CD14-positive monocyte (primary cell): ENCODE data around the gene TNFRSF13B. TPM values are rescaled to one million over a fixed set of nuclear protein-coding genes. Genes with fewer than 3 reads are reported as not detected.
A peak's percentile ranks its signal among the peaks of the same experiment; 100 is the strongest.

Source experiments
- DNase-seq, 3 donors: peaks; one replicate each; pipeline ENCODE4 v3.0.0-alpha.2; 2011 to 2022
- H2AFZ ChIP-seq: 2 replicates; pipeline ENCODE4 v1.6.0; 2012; ENCODE audit warnings: mild to moderate bottlenecking, low read depth, low read length, inconsistent platforms; ENCODE audit not compliant: insufficient read depth, poor library complexity, severe bottlenecking
- H3K27ac ChIP-seq, 2 donors: 1 replicate in 1 of 2; 2 replicates in 1 of 2; pipeline ENCODE4 v1.5.1; 2012 to 2013; ENCODE audit warnings: low read length in 2 of 2, control low read depth in 1 of 2, inconsistent platforms in 1 of 2, low read depth in 1 of 2, mild to moderate bottlenecking in 1 of 2
- H3K27me3 ChIP-seq, 2 donors: one replicate each; pipeline versions ENCODE4 v1.6.0 to v1.6.1; 2011 to 2013; ENCODE audit warnings: low read length in 2 of 2; ENCODE audit not compliant: control insufficient read depth in 2 of 2, insufficient read depth in 2 of 2
- H3K36me3 ChIP-seq, 2 donors: replicated peaks in 1 of 2; 1 replicate in 1 of 2; 2 replicates in 1 of 2; pipeline versions ENCODE4 v1.5.1 to v1.6.1; 2012 to 2013; ENCODE audit warnings: low read length in 2 of 2, control low read depth in 1 of 2, inconsistent platforms in 1 of 2, mild to moderate bottlenecking in 1 of 2; ENCODE audit not compliant: insufficient read depth in 2 of 2, control insufficient read depth in 1 of 2
- H3K4me1 ChIP-seq, 2 donors: 1 replicate in 1 of 2; 2 replicates in 1 of 2; pipeline versions ENCODE4 v1.5.1 to v1.6.1; 2012 to 2013; ENCODE audit warnings: low read length in 2 of 2, control low read depth in 1 of 2, inconsistent platforms in 1 of 2, mild to moderate bottlenecking in 1 of 2, moderate library complexity in 1 of 2; ENCODE audit not compliant: insufficient read depth in 2 of 2, control insufficient read depth in 1 of 2
- H3K4me2 ChIP-seq: replicated peaks from 2 replicates; pipeline ENCODE3; 2012; ENCODE audit warnings: low read length, moderate library complexity, mild to moderate bottlenecking; ENCODE audit not compliant: poor library complexity, severe bottlenecking; ENCODE audit errors: extremely low read depth
- H3K4me3 ChIP-seq, 3 experiments: fragments of 200-600 bp in 1 of 3; sonication (generic) in 1 of 3; replicated peaks in 1 of 3; 1 replicate in 2 of 3; 2 replicates in 1 of 3; pipeline ENCODE4 v1.5.1; 2011 to 2013; ENCODE audit warnings: low read length in 3 of 3, mild to moderate bottlenecking in 3 of 3, control low read depth in 2 of 3, low read depth in 2 of 3, inconsistent platforms in 1 of 3, moderate library complexity in 1 of 3
- H3K79me2 ChIP-seq: 2 replicates; pipeline ENCODE4 v1.6.0; 2012; ENCODE audit warnings: mild to moderate bottlenecking, control low read depth, inconsistent platforms, low read length, moderate library complexity; ENCODE audit not compliant: insufficient read depth
- H3K9ac ChIP-seq: 2 replicates; pipeline ENCODE4 v1.6.0; 2017; ENCODE audit warnings: low read length, mild to moderate bottlenecking; ENCODE audit not compliant: insufficient read depth, poor library complexity, severe bottlenecking
- H3K9me3 ChIP-seq, 2 donors: replicated peaks in 1 of 2; 1 replicate in 1 of 2; 2 replicates in 1 of 2; pipeline versions ENCODE4 v1.5.1 to v1.6.1; 2012 to 2013; ENCODE audit warnings: low read length in 2 of 2, control low read depth in 1 of 2; ENCODE audit not compliant: control insufficient read depth in 1 of 2, insufficient read depth in 1 of 2
- H4K20me1 ChIP-seq: 2 replicates; pipeline ENCODE4 v1.6.0; 2012; ENCODE audit warnings: mild to moderate bottlenecking, low read length, control low read depth, moderate library complexity; ENCODE audit not compliant: insufficient read depth
- H3K27ac Mint-ChIP-seq, 7 donors: one replicate each; pipeline ENCODE4 v1.8.0; 2020; ENCODE audit warnings: mild to moderate bottlenecking in 7 of 7, mixed read lengths in 7 of 7, moderate library complexity in 6 of 7, inconsistent platforms in 2 of 7
- H3K27me3 Mint-ChIP-seq, 3 donors: one replicate each; pipeline ENCODE4 v1.8.0; 2021 to 2022; ENCODE audit warnings: low read depth in 3 of 3, mild to moderate bottlenecking in 3 of 3, mixed read lengths in 3 of 3, moderate library complexity in 3 of 3, inconsistent platforms in 1 of 3
- H3K36me3 Mint-ChIP-seq, 2 donors: one replicate each; pipeline ENCODE4 v1.8.0; 2020; ENCODE audit warnings: mixed read lengths in 2 of 2, inconsistent platforms in 1 of 2, mild to moderate bottlenecking in 1 of 2
- H3K4me1 Mint-ChIP-seq: one replicate; pipeline ENCODE4 v1.8.0; 2020; ENCODE audit warnings: mild to moderate bottlenecking, mixed read lengths
- H3K4me3 Mint-ChIP-seq, 2 donors: one replicate each; pipeline ENCODE4 v1.8.0; 2020; ENCODE audit warnings: mild to moderate bottlenecking in 2 of 2, mixed read lengths in 2 of 2, moderate library complexity in 1 of 2
- H3K9me3 Mint-ChIP-seq, 7 donors: one replicate each; pipeline ENCODE4 v1.8.0; 2020 to 2022; ENCODE audit warnings: mixed read lengths in 7 of 7, mild to moderate bottlenecking in 6 of 7, moderate library complexity in 6 of 7, inconsistent platforms in 2 of 7
- CTCF ChIP-seq: fragments of 200-600 bp; IDR thresholded peaks from one replicate; pipeline ENCODE4 v1.8.0; 2022; ENCODE audit warnings: antibody characterized with exemption, mild to moderate bottlenecking
- WGBS: methylation state at CpG from one replicate; pipeline ENCODE4 v1.1.5; 2013; ENCODE audit warnings: missing lambda C conversion rate; ENCODE audit not compliant: insufficient coverage; 5-methylcytosine and 5-hydroxymethylcytosine counted together
- intact Hi-C, 2 donors: fragments of 100-400 bp; cut with micrococcal nuclease; formaldehyde crosslinking; loops; one replicate each; pipeline versions ENCODE4 v1.15.0 to v1.15.1; 2023
- polyA plus RNA-seq, 3 donors: library from polyadenylated mRNA; depleted of rRNA in 1 of 3; unstranded in 2 of 3; stranded (reverse) in 1 of 3; fragments of 300-500 nt in 2 of 3; fragments of >200 nt in 1 of 3; fragmentation: Illumina TruSeq in 2 of 3; gene quantifications; 1 replicate in 2 of 3; 2 replicates in 1 of 3; pipeline ENCODE4 v1.2.3, GENCODE V29; 2012 to 2021

TNFRSF13B gene
- polyA plus RNA-seq, 3 donors, result 0.21 to 0.47 TPM; not detected in 1

DNA sequence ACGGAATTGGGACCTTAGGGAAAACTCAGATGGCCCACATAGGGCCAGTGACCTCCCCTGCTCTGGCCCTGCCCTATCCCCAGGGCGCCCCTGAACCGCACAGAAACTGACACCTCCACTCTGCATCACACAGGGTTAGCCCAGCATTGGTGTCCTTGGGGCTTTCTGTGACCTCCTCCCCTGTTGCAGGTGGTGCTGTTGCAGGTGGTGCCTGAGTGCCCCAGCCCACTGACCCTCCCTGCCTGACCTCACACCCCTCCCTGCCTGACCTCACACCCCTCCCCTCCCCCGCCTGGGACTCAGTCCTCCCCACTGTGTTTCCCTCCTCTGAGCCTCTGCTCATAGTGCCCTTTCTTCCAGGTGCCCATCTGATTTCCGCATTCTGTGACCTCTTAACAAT, 21.4 kb downstream of the TNFRSF13B start:
- H3K36me3 Mint-ChIP-seq, result no peaks in the 10 kb centered on the region
- H3K27ac ChIP-seq, result no peak overlapping the region
- no peak overlapping the region for H2AFZ ChIP-seq
- no peaks in the 10 kb centered on the region for H3K79me2 ChIP-seq
- no peaks in the 10 kb centered on the region for H3K36me3 ChIP-seq
- no peak for TF ChIP-seq CTCF
- no peaks in the 10 kb centered on the region for H3K4me1 ChIP-seq
- DNase-seq, result peak in 1 of 3 donors; percentile 2
- intact Hi-C loops, result no loop called here
- H4K20me1 ChIP-seq, result no peaks in the 10 kb centered on the region
- H3K9ac ChIP-seq, result no peak overlapping the region
- no peak overlapping the region for H3K4me2 ChIP-seq
- peaks cover 2 to 22% (median 3%) of the 10 kb centered on the region in 3 donors for H3K27me3 Mint-ChIP-seq
- H3K9me3 ChIP-seq, result peaks cover 11 to 20% of the 10 kb centered on the region in 2 donors
- H3K9me3 Mint-ChIP-seq, result peaks cover 9 to 25% (median 18%) of the 10 kb centered on the region in 7 donors
- no peak overlapping the region for H3K27ac Mint-ChIP-seq
- H3K4me1 Mint-ChIP-seq, result no peaks in the 10 kb centered on the region
- no peaks in the 10 kb centered on the region for H3K27me3 ChIP-seq
- 90% methylated on average over 3 of the region's 5 CpGs for WGBS
- no peak overlapping the region for H3K4me3 Mint-ChIP-seq
- no peak overlapping the region for H3K4me3 ChIP-seq

- Mint-ChIP-seq H3K27me3 (peaks cover 0 to 12% (median 3%) of the 10 kb centered on the region in 3 donors), H3K27ac (no peak overlapping the region), H3K36me3 (no peaks in the 10 kb centered on the region), H3K4me1 (no peaks in the 10 kb centered on the region), H3K4me3 (no peak overlapping the region), H3K9me3 (peaks cover 4 to 23% (median 18%) of the 10 kb centered on the region in 7 donors)
- no peak for TF ChIP-seq CTCF
- Histone ChIP-seq H3K79me2 (no peaks in the 10 kb centered on the region), H3K36me3 (no peaks in the 10 kb centered on the region), H3K9me3 (peaks cover 11 to 19% of the 10 kb centered on the region in 2 donors), H3K4me2 (no peak overlapping the region), H3K4me3 (no peak overlapping the region), H3K27me3 (no peaks in the 10 kb centered on the region), H3K27ac (no peak overlapping the region), H4K20me1 (no peaks in the 10 kb centered on the region), H2AFZ (no peak overlapping the region), H3K4me1 (no peaks in the 10 kb centered on the region), H3K9ac (no peak overlapping the region)
- intact Hi-C loops, result no loop called here
- no peak for DNase-seq
- 95% methylated on average over 4 of the region's 6 CpGs for WGBS
Observed at GRCh38 chr17:16948587-16949376, 23.1 kb downstream of the TNFRSF13B start.
